Measurements from ENCODE around the gene HOXD10.

DNA sequence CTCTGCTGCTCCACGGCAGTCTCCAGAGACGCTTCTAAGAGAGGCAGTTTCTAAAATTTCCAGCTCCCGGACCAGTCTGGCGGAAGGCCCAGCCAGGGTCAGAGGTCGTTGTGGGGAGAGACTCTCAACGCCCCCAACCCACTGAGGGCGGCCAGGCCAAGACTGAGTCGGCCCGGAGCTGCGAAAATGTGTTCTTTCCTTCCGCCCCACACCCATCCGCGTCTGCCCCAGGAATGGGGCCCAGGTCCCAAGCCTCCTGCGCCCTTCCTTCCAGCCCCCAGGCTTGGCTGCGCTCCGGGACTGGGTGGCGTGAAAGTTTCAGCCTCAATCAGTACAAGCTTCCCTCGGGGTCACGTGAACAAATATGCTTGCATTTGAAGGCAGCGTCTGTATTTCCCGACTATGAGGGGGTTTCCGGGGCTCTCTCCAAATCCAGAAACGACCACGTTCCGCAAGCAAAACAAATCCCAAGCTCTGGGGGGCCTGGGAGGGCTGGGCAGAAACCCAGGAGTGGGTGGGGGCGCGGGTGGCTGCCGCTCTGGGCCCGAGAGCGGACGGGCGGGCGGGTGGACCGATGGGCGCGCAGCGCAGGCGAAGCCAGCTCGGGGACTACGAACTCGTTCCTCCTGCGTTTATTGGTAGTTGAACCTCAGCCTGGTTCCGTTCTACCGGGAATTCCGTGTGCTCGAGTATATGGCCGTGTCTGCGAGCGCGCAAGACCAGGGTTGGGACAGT lies 43.8 kb downstream of the HOXD10 start:
- TF ChIP-seq, protein P1, sequence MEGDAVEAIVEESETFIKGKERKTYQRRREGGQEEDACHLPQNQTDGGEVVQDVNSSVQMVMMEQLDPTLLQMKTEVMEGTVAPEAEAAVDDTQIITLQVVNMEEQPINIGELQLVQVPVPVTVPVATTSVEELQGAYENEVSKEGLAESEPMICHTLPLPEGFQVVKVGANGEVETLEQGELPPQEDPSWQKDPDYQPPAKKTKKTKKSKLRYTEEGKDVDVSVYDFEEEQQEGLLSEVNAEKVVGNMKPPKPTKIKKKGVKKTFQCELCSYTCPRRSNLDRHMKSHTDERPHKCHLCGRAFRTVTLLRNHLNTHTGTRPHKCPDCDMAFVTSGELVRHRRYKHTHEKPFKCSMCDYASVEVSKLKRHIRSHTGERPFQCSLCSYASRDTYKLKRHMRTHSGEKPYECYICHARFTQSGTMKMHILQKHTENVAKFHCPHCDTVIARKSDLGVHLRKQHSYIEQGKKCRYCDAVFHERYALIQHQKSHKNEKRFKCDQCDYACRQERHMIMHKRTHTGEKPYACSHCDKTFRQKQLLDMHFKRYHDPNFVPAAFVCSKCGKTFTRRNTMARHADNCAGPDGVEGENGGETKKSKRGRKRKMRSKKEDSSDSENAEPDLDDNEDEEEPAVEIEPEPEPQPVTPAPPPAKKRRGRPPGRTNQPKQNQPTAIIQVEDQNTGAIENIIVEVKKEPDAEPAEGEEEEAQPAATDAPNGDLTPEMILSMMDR (conservative IDR thresholded peaks at IDR 0.05) = no peak
- TF ChIP-seq ZFX (IDR thresholded peaks at IDR 0.05) = no peak
